CD4-positive, alpha-beta T cell treated with Interleukin-12 subunit alpha and Interleukin-12 subunit beta, for 1 hour (primary cell): Measurements from ENCODE around the gene CHST9.
"Not testable (repeated sequence)": the region's sequence is repeated elsewhere in the genome, so short reads cannot be mapped to it uniquely, and the experiment has no call there.

Source experiments
- DNase-seq: peaks from one replicate; pipeline ENCODE4 v3.0.0-alpha.2; 2020

Gene CHST9

GRCh38 chr18:26993568-26993967 lies 191.5 kb downstream of the CHST9 start:
- DNase-seq, result no peak

- no peak for DNase-seq
Measured at GRCh38 chr18:26992926-26993325, 192.2 kb downstream of the CHST9 start.

- no peak for DNase-seq
Measured at GRCh38 chr18:26989842-26990241, 195.3 kb downstream of the CHST9 start.

DNA sequence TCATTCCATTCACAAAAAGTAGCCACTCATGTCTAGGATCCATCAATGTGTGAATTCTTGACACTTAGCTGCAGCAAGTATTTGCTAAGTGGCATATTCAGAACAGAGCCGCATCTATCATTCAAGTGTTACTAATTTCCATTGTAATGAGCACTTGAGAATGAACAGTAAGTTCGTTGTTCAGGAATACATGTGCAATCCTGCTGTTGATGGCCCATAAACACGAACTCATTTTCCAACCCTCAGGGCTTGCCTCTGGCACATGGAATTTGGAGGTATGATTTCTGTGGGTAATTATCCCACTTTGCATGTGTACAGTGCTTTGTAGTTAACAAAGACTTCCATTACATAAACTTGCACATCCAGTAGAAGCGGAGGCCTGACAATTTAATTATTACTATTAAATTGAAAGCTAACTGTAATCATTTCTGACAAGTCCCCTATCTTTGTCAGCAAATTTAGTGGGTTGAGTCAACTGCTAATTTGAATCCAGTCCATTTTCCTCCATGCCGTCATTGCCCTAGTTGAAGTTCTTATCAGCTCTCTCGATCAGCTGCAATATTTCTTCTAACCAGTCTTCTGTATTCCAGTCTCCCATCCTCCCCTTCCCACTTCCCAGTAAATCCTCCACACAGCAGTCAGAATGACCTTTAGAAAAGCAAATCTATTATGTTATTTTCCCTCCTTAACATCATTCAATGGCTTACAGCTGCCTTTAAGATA lies 203.6 kb downstream of the CHST9 start:
- no peak for DNase-seq

GRCh38 chr18:26978812-26979341 lies 206.2 kb downstream of the CHST9 start:
- DNase-seq, result no peak

DNA sequence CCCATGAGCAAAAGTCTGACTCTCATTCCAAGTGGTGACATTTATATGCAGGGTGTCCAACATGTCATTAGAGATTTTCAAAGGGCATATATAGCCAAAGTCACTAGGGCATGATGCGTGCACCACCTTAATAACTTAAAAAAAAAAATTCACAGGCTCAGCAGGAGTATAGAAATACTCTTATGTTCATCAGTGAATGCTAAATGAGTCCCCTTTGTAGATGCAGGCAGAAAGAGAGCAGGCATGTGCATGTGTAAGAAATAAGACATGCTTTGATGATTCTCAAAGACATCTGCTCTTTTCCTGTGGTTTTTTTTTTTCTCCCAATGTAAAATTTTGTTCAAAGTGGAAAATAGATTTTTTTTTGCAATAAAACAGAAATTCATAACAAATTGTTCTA lies 207.3 kb downstream of the CHST9 start:
- no peak for DNase-seq

DNA sequence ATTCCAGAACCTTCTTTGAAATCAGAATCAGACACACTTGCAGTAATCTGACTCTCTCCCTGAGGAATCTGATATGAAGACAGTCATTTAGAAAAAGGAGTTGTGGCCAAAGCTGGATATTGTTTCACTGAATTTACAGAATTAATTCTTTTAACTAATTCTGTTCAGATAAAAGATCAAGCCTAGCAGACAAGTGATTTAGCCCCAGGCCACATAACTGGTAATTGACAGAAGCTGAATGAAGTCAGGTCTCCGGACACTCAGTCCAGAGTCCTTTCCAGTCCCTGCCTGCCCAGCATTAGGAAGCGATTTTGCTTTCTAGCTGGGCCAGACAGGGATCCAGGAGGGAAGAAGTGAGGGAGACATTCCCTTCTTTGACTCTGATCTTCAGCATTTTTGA lies 208.9 kb downstream of the CHST9 start:
- DNase-seq, result no peak

GRCh38 chr18:26972549-26972948 lies 212.6 kb downstream of the CHST9 start:
- DNase-seq, result not testable (repeated sequence)

DNA sequence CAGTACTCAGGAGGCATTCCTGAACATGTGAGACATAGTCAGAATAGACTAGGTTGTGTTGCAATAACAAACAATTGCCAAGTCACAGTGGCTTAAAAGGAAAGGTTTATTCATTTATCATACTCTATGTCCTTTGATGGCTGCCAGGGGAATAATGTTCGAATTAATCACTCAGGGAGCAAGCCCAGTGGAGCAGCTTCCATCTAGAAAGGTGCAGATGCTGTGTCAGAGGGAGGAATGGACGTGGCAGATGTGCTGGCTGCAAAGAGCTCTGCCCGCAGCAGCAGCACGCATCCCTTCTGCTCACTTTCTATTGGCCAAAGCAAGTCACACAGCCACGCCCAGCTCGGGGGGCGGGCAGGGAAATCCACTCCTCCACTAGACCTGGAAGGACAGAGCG lies 213.7 kb downstream of the CHST9 start:
- DNase-seq, result no peak

DNA sequence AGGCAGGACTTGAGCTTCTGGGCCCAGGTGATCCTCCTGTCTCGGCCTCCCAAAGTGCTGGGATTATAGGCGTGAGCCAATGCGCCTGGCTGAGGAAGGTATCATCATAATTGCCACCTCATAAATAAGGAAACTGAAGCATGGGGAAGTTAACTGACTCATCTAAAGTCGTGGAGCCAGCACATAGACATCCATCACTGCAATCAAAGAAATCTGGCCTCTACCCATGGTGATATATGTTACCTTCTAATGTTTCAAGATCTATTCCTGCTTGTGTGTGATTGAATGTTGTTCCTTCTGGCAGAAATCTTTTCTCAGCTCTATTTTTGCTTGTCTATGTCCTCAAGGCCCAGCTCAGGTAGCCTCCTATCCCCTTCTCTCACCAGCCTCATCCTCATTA lies 214.5 kb downstream of the CHST9 start:
- no peak for DNase-seq

DNA sequence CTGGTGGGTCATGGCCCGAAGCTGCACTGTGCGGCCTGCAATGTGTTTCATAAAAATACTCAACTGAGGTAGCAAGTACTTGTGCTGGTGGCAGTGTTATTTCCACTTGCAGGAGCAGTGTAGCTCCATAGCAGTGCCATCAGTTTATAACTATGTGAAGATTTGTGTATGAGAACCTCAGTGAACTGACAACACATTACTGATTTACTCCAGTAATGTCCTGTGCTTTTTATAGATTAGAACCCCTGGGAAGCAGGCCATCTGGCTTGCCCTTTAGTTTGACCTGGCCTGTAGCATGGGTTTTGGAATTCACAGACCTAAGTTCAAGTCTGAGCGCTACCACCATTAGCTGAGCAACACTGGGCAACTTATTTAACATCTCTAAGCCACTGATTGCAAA lies 219.9 kb downstream of the CHST9 start:
- DNase-seq, result no peak

DNA sequence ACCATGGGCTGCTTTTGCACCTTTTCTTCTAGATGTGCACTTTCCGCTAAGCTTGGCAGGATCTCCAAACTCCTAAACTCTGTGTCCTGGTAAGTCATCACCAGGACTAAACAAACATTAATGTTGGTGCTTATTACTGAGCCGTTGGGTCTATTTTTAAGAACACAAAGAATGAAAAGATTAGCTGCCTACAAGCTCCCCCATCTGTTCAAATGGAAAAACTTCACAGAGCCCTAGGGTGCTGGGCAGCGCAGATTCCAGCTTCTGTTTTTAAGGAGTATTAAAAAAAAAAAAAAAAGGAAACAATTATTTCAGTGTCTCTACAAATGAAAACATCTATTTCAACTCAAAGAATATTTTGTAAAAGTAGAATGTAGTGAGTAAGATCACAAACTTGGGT lies 221.8 kb downstream of the CHST9 start:
- DNase-seq, result no peak

DNA sequence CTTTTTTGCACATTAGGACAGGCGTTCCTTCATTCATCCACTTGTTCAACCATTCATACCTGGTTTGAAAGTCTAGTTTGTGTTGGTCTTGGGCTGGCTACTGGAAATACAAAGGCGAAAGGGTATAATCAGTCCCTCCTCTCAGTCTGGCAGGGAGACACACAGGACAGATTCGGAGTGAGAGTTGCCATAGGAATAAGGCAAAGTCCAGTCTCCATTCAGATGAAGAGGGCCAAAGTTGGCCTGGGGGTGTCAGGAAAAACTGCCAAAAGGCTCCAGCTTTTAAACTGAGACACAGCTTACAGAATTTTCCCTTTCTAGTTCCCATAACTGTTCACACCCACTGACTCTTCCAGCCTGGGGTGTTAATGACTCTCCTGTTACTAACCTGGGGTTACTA lies 223.3 kb downstream of the CHST9 start:
- no peak for DNase-seq

DNA sequence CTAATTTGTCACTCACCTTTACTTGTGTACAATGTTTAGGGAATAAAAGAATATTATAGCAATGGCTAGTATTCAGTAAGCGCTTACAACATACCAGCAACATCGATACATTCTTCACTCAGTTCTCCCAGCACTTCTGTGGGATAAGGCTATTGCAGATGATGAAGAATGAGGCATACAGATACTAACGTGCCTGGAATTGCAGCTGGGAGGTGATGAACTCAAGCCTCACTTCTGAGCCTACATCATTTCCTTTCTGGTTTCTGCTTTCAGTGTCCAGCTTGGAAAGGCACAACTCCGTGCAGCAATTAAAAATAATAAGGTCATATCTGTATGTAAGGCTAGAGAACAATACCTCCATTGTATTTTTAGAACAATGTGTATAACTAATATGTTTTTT lies 224.2 kb downstream of the CHST9 start:
- DNase-seq, result no peak

DNA sequence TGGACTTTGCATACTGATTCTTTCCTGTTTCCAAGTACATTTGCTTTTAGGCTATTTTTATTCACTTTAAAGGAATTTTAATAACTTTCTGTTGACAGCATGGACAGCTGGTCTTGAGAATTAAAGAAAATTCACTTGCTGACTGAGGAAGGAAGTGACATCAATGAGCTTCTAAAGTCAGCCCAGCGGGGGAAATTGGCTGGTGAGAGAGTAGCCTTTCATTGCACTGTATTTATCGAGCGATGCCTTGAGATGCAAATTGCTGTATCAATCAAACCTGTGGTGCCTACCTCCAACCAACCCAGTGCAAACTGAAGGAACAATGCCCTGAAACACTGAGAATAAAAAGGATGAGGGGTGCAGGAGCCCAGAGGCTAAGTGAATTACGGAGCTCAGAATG lies 228.2 kb downstream of the CHST9 start:
- no peak for DNase-seq

DNA sequence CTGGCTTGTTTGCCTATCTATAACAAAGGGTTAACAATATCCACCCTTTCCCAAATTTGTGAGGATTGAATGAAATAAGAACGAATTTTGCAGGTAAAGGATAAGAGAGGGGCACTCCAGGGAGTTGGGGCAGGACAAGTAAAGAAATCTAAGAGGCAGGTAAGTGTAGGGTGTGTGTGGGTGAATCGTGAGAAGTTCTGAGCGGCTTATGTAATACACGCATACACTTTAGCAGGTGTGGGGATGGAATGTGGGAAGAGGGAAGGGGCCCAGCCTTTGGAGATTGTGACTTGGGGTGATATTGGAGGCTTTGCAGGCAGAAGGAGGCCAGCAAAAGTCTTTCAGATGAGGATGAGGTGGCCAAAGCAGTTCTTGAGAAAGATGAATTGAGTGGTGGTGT lies 236.4 kb downstream of the CHST9 start:
- no peak for DNase-seq

DNA sequence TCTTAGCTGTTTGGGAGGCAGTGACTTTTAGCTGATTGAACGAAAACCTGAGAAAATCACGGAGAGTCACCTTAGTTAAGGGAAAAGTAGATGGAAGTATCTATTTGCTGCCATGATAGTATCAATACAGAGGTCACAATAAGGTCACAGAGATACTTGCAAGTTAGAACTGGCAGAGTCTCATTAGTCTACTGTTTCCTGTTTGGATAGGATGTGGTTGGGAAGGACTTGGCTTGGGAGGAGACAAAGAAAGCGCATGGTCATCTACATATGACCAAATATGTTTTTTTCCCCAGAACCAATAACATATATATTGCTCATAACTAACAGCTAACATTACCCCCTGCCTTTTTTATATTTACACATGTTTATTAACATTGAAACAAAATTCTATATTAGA lies 241.2 kb downstream of the CHST9 start:
- no peak for DNase-seq

- DNase-seq, result no peak
Measured at GRCh38 chr18:26941584-26941983, 243.5 kb downstream of the CHST9 start.

DNA sequence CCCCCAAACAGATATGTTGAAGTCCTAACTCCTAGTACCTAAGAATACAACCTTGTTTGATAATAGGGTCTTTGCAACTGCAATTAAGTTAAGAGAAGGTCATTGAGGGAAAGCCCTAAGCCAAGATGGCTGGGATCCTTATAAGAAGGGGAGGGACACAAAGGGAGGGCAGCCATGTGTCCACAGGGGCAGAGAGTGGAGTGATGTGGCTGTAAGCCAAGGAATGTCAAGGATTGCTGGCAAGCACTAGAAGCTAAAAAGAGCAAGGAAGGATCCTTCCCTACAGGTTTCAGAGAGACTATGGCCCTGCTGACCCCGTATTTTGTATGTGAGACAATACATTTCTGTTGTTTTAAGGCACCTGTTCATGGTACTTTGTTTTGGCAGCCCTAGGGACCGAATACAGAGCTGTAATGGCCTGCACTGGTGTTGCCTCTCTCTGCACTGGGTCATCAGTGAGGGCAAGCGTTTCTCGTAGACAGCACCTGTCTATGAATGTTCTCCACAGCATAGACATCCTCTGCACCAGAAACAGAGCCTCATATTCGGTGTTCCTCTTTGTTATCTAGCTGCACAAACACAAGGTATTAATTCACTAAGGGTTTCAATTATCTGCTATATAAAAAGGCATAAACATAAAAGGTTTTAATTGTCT lies 244.2 kb downstream of the CHST9 start:
- no peak for DNase-seq

GRCh38 chr18:26931659-26932058 lies 253.4 kb downstream of the CHST9 start:
- no peak for DNase-seq

DNA sequence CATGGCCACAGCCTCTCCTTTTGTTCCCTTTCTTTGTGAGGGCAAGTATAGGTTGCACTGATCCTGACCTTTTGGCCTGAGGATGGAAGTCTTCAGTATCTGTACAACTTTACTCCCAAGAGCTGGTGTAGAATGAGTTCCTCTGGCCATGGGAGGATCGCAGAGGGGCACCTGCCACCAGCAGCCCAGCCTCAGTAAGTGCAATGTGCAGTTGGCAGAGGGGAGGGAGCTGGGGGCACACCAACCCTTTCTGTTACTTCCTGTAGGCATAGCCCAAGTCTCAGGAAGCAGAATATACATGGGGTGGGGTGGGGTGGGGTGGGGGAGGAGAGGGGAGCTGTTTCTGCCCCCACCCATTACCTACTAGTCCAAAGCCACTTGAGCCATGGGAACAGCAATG lies 254.5 kb downstream of the CHST9 start:
- no peak for DNase-seq

DNA sequence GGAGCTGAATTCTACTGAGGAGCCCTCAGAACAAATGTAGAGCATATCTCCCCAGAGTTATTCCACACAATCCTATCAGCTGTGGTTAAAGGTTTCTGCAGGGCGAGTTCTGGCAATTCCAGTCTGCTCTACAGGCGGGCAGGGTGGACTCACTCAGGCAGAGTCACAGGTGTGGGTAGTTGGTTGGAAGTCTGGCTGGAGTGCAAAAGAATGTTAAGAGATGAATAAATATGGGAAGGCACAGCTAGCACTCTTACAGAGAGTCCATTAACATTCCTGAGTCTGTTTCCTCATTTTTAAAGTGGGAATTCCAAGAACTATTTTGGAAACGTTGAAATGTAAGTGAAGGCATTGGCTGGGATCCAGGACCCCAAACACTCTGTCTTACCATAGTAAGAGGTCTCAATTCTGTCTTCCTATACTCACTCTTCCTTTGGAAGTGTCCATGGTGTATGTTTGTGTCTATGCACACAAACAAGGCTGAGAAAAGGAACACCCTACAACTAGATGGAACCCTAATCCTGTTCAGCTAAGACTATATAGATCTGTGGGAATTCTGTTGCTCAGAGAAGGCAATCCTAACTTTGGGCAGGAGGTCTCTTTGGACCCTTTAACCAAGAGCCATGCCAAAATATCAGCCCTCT lies 256.3 kb downstream of the CHST9 start:
- no peak for DNase-seq

GRCh38 chr18:26927822-26928221 lies 257.3 kb downstream of the CHST9 start:
- DNase-seq, result not testable (repeated sequence)

DNA sequence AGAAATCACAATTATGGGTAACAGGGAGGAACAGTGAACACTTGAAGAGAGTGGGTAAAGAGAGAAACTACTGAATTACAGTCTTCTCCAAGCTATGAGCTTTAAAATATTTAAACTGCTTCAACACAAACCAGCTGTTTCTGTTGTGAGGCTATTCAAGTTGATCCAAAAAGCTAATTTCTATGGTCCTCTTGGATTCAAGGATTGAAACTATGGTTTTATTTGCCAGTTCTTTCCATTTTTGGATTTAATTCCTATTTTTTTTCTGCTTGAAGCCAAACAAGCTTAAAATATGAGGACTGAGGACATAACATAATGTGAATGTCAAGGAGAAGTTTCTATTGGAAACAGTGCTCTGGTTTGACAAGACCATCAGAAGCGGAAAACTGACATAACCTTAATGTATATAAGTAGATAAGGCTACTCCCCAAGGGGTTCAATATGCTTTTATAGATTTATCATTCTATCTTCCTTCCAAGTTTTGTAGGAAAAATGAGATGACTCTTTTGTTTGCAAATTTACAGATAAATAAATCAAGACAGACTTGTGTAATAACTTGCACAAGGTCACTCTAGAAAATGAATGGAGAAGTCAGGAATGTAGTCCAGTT lies 258.9 kb downstream of the CHST9 start:
- no peak for DNase-seq
